SK-N-SH (cell line): ENCODE data around the gene SYNGR1. TPM values are rescaled to one million over a fixed set of nuclear protein-coding genes. Genes with fewer than 3 reads are reported as not detected.
A peak's percentile ranks its signal among the peaks of the same experiment; 100 is the strongest.

Source experiments
- CTCF ChIA-PET: fragments of 300-600, 350-600 bp; formaldehyde crosslinking; extraction: SDS; loops from one replicate; lab custom pipeline; 2021; lab: Yijun Ruan, JAX
- POLR2A ChIA-PET: fragments of 350-600 bp; sonication (Branson Sonifier 250); formaldehyde crosslinking; extraction: SDS; loops from one replicate; lab custom pipeline; 2020; ENCODE audit warnings: antibody characterized with exemption, inconsistent platforms; lab: Yijun Ruan, JAX
- DNase-seq: peaks from one replicate; pipeline ENCODE4 v3.0.0; 2012
- H2AFZ ChIP-seq: fragments of 200-600 bp; sonication (generic); 2 replicates; pipeline ENCODE4 v1.8.1; 2016; ENCODE audit warnings: antibody characterized with exemption, mild to moderate bottlenecking, low read depth
- H3F3A ChIP-seq: fragments of 200-600 bp; sonication (generic); replicated peaks from 2 replicates; pipeline ENCODE3; 2016; ENCODE audit warnings: antibody characterized with exemption, mild to moderate bottlenecking; ENCODE audit not compliant: insufficient read depth
- H3K27ac ChIP-seq, 2 experiments: fragments of 200-500 bp in 1 of 2; fragments of 200-600 bp in 1 of 2; sonication (Bioruptor generic) in 1 of 2; sonication (generic), shearing (Covaris generic) in 1 of 2; 2 replicates each; pipeline versions ENCODE4 v1.5.1 to v1.6.1; 2014 to 2016; ENCODE audit warnings: low read depth in 2 of 2, inconsistent platforms in 1 of 2, low read length in 1 of 2, mild to moderate bottlenecking in 1 of 2, mixed read lengths in 1 of 2
- H3K27me3 ChIP-seq: fragments of 200-600 bp; sonication (generic), shearing (Covaris generic); 2 replicates; pipeline ENCODE4 v1.6.1; 2016; ENCODE audit warnings: mixed run types; ENCODE audit not compliant: insufficient read depth
- H3K36me3 ChIP-seq, 2 experiments: fragments of 200-500 bp in 1 of 2; fragments of 200-600 bp in 1 of 2; sonication (Bioruptor generic) in 1 of 2; sonication (generic) in 1 of 2; replicated peaks in 1 of 2; 2 replicates each; pipeline versions ENCODE3 to v1.5.1; 2014 to 2016; ENCODE audit warnings: low read length in 1 of 2, mild to moderate bottlenecking in 1 of 2; ENCODE audit not compliant: insufficient read depth in 2 of 2, control insufficient read depth in 1 of 2
- H3K4me1 ChIP-seq, 2 experiments: fragments of 200-500 bp in 1 of 2; fragments of 200-600 bp in 1 of 2; sonication (Bioruptor generic) in 1 of 2; sonication (generic), shearing (Covaris generic) in 1 of 2; 2 replicates each; pipeline versions ENCODE4 v1.5.1 to v1.6.1; 2014 to 2016; ENCODE audit warnings: low read depth in 1 of 2, low read length in 1 of 2, mixed run types in 1 of 2; ENCODE audit not compliant: insufficient read depth in 2 of 2, control insufficient read depth in 1 of 2
- H3K4me2 ChIP-seq: fragments of 200-600 bp; sonication (generic), shearing (Covaris generic); 2 replicates; pipeline ENCODE4 v1.6.1; 2017; ENCODE audit warnings: mixed run types
- H3K4me3 ChIP-seq, 2 experiments: fragments of 200-500 bp in 1 of 2; fragments of 200-600 bp in 1 of 2; sonication (Bioruptor generic) in 1 of 2; sonication (generic), shearing (Covaris generic) in 1 of 2; 2 replicates each; pipeline versions ENCODE4 v1.5.1 to v1.8.1; 2014 to 2016; ENCODE audit warnings: low read depth in 2 of 2, inconsistent platforms in 1 of 2, low read length in 1 of 2, mild to moderate bottlenecking in 1 of 2, mixed read lengths in 1 of 2, moderate library complexity in 1 of 2
- H3K79me2 ChIP-seq: fragments of 200-600 bp; sonication (generic); 2 replicates; pipeline ENCODE4 v1.8.1; 2017; ENCODE audit warnings: mild to moderate bottlenecking; ENCODE audit not compliant: insufficient read depth
- H3K9ac ChIP-seq: fragments of 200-600 bp; sonication (generic); 2 replicates; pipeline ENCODE4 v1.6.1; 2017; ENCODE audit warnings: mixed run types
- H3K9me2 ChIP-seq: fragments of 200-600 bp; sonication (generic); 2 replicates; pipeline ENCODE4 v1.6.1; 2017; ENCODE audit warnings: mixed run types
- H3K9me3 ChIP-seq: fragments of 200-600 bp; sonication (generic); 2 replicates; pipeline ENCODE4 v1.6.1; 2017; ENCODE audit warnings: mixed run types, mild to moderate bottlenecking, moderate library complexity
- H4K20me1 ChIP-seq: fragments of 200-600 bp; sonication (generic); 2 replicates; pipeline ENCODE4 v1.6.1; 2017; ENCODE audit warnings: mild to moderate bottlenecking, mixed run types; ENCODE audit not compliant: insufficient read depth
- CHD2 ChIP-seq: fragments of 150-350 bp; IDR thresholded peaks from 2 replicates; pipeline ENCODE4 v1.6.1; 2018; ENCODE audit warnings: low read length; ENCODE audit not compliant: partially characterized antibody
- ELF1 ChIP-seq: IDR thresholded peaks from 2 replicates; pipeline ENCODE4 v1.4.0; 2012
- EP300 ChIP-seq, 2 experiments: IDR thresholded peaks; 2 replicates each; pipeline versions ENCODE4 v1.4.0 to v1.6.1; 2012; ENCODE audit warnings: borderline replicate concordance in 1 of 2, low read depth in 1 of 2, low read length in 1 of 2
- FOSL2 ChIP-seq: IDR thresholded peaks from 2 replicates; pipeline ENCODE4 v1.4.0; 2012; ENCODE audit warnings: low read depth, mild to moderate bottlenecking, moderate library complexity, borderline replicate concordance
- FOXJ3 ChIP-seq: sonication (generic); formaldehyde crosslinking; IDR thresholded peaks from 2 replicates; pipeline ENCODE4 v1.5.1; 2020; ENCODE audit warnings: mild to moderate bottlenecking, missing genetic modification reagents
- GABPA ChIP-seq: IDR thresholded peaks from 2 replicates; pipeline ENCODE4 v1.4.0; 2012; ENCODE audit warnings: low read depth, mild to moderate bottlenecking
- JUND ChIP-seq: IDR thresholded peaks from 2 replicates; pipeline ENCODE4 v1.4.0; 2012
- MAX ChIP-seq: IDR thresholded peaks from 2 replicates; pipeline ENCODE4 v1.4.0; 2012; ENCODE audit warnings: low read depth
- MXI1 ChIP-seq: IDR thresholded peaks from 2 replicates; pipeline ENCODE4 v1.6.1; 2012; ENCODE audit warnings: mild to moderate bottlenecking, low read depth, low read length, improper control_type of control experiment
- NFIC ChIP-seq: IDR thresholded peaks from 2 replicates; pipeline ENCODE4 v1.4.0; 2012; ENCODE audit warnings: borderline replicate concordance
- NRF1 ChIP-seq: IDR thresholded peaks from 2 replicates; pipeline ENCODE4 v1.6.1; 2012; ENCODE audit warnings: low read depth, mild to moderate bottlenecking, low read length
- PBX3 ChIP-seq: IDR thresholded peaks from 2 replicates; pipeline ENCODE4; 2012
- POLR2AphosphoS5 ChIP-seq: IDR thresholded peaks from 2 replicates; pipeline ENCODE4 v1.6.1; 2012; ENCODE audit warnings: low read depth, low read length
- RCOR1 ChIP-seq: fragments of 150-350 bp; IDR thresholded peaks from 2 replicates; pipeline ENCODE4 v1.6.1; 2017; ENCODE audit warnings: antibody characterized with exemption, low read length
- REST ChIP-seq: IDR thresholded peaks from 2 replicates; pipeline ENCODE4 v1.6.1; 2012; ENCODE audit warnings: mild to moderate bottlenecking, low read depth, low read length, moderate library complexity
- RFX5 ChIP-seq: IDR thresholded peaks from 2 replicates; pipeline ENCODE4 v1.6.1; 2012; ENCODE audit warnings: mild to moderate bottlenecking, improper control_type of control experiment, low read length
- SIN3A ChIP-seq: IDR thresholded peaks from 2 replicates; pipeline ENCODE4 v1.6.1; 2012; ENCODE audit warnings: low read depth, mild to moderate bottlenecking, low read length, moderate library complexity, borderline replicate concordance
- TAF1 ChIP-seq: IDR thresholded peaks from 2 replicates; pipeline ENCODE4 v1.6.1; 2012; ENCODE audit warnings: low read depth, mild to moderate bottlenecking, low read length, moderate library complexity, borderline replicate concordance
- TEAD4 ChIP-seq: IDR thresholded peaks from 2 replicates; pipeline ENCODE4 v1.4.0; 2012; ENCODE audit warnings: mild to moderate bottlenecking, borderline replicate concordance; ENCODE audit not compliant: insufficient read depth
- USF2 ChIP-seq: fragments of 150-350 bp; IDR thresholded peaks from 2 replicates; pipeline ENCODE4 v1.6.1; 2017; ENCODE audit warnings: antibody characterized with exemption, low read length, low read depth, borderline replicate concordance
- YY1 ChIP-seq: IDR thresholded peaks from 2 replicates; pipeline ENCODE4 v1.4.0; 2012; ENCODE audit warnings: low read depth, mild to moderate bottlenecking
- ZBTB33 ChIP-seq: IDR thresholded peaks from 2 replicates; pipeline ENCODE4 v1.4.0; 2012; ENCODE audit warnings: low read depth, borderline replicate concordance
- WGBS: methylation state at CpG from one replicate; pipeline ENCODE4 v1.1.6; 2017; ENCODE audit warnings: low lambda C conversion rate; 5-methylcytosine and 5-hydroxymethylcytosine counted together
- polyA plus RNA-seq, 3 experiments: library from polyadenylated mRNA; depleted of rRNA; stranded (reverse); fragments of >200 nt; gene quantifications; 2 replicates each; pipeline ENCODE4 v1.2.3, GENCODE V29; 2012

The SYNGR1 gene
- polyA plus RNA-seq, 1 of the 3 experiments (the other 2 are of a cell fraction): 18.7 TPM

GRCh38 chr22:39319284-39320022 is 30.3 kb upstream of the SYNGR1 start, which contains the start of gene RPL3:
Gene RPL3 (minus strand): TSS chr22:39319623. CDS start chr22:39319597, 26 bp downstream.
- Histone ChIP-seq H3K4me3 (peak within 1 kb of the TSS; percentile 66 to 79), H3F3A (peaks cover 29% of the 10 kb centered on the region), H3K9me3 (no peaks in the 10 kb centered on the region), H3K79me2 (peaks cover 44% of the 10 kb centered on the region), H3K9me2 (no peaks in the 10 kb centered on the region), H3K36me3 (peaks cover 30 to 31% of the 10 kb centered on the region in 2 experiments), H4K20me1 (peaks cover 46% of the 10 kb centered on the region), H3K9ac (peak within 1 kb of the TSS; percentile 95), H2AFZ (0 out of 2 replicates have a peak within 1 kb of the TSS, but pooled peaks have one; percentile 65), H3K27me3 (no peaks in the 10 kb centered on the region), H3K4me2 (peak within 1 kb of the TSS; percentile 84), H3K4me1 (peaks cover 12 to 26% of the 10 kb centered on the region in 2 experiments; a peak in 2 of 4 replicates), H3K27ac (peak within 1 kb of the TSS; percentile 95)
- TF ChIP-seq REST (no peak; the same call in 1 of the 2 replicates), POLR2AphosphoS5 (peak; percentile 99), RFX5 (no peak), FOSL2 (0 out of 2 replicates have a peak, but pooled peaks have one; percentile 1), ZBTB33 (peak; percentile 61; the same call in 1 of the 2 replicates), SIN3A (no peak), NRF1 (no peak), TAF1 (peak; percentile 94), MXI1 (peak; percentile 46), ELF1 (peak; percentile 70), YY1 (peak; percentile 86), GABPA (peak; percentile 77), PBX3 (no peak), CHD2 (peak; percentile 51), FOXJ3 (CRISPR knock-in tag) (no peak), TEAD4 (no peak), RCOR1 (no peak), JUND (no peak), EP300 (IDR thresholded peaks at IDR 0.05; ENCODE audit: borderline replicate concordance in 1 of 2, low read depth in 1 of 2, low read length in 1 of 2) (0 out of 4 replicates have a peak, but pooled peaks of 1 of the 2 experiments have one; percentile 15), USF2 (no peak), NFIC (no peak), MAX (peak; percentile 31; the same call in 1 of the 2 replicates)
- under 1% methylated on average over 15 of the region's 65 CpGs for WGBS
- POLR2A ChIA-PET: interaction anchor here (0.6 to 2.6 kb wide), 23 partner anchors 8 to 317 kb away, joined by 3 to 19 read pairs (median 3); partner anchors contain the start of genes ATF4, CBX7, SYNGR1 and TAB1
- CTCF ChIA-PET: interaction anchor here (1.0 to 4.7 kb wide), 6 partner anchors 8 to 80 kb away, joined by 3 to 15 read pairs (median 4); partner anchors contain the start of gene TAB1
- DNase-seq: peak; percentile 86
